ENCODE measurements around the gene ARPP19. TPM values are rescaled to one million over a fixed set of nuclear protein-coding genes. Genes with fewer than 3 reads are reported as not detected.

ARPP19 gene
- total and polyA plus RNA-seq, 2 experiments from 2014 or later, result 78.3 to 192 TPM

DNA sequence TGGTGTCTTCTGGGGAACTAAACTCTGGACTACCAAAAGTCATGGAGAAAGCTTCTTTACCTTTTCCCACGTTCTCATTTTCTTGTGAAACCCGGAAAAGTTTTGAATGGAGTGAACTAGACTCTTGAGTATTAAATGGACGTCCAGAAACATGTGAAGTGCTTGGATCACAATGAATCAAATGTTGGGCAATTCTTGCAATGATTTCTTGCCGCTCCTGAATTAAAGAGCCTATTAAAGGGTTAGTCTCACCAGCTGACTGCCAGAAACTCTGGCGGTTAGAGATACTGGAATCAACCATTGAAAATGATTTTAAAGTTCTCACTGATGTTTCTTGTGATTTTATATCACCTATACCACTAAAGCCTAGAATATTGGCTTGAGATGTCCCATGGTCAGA is 40.8 kb upstream of the ARPP19 start:
- TF ChIP-seq, protein P1, sequence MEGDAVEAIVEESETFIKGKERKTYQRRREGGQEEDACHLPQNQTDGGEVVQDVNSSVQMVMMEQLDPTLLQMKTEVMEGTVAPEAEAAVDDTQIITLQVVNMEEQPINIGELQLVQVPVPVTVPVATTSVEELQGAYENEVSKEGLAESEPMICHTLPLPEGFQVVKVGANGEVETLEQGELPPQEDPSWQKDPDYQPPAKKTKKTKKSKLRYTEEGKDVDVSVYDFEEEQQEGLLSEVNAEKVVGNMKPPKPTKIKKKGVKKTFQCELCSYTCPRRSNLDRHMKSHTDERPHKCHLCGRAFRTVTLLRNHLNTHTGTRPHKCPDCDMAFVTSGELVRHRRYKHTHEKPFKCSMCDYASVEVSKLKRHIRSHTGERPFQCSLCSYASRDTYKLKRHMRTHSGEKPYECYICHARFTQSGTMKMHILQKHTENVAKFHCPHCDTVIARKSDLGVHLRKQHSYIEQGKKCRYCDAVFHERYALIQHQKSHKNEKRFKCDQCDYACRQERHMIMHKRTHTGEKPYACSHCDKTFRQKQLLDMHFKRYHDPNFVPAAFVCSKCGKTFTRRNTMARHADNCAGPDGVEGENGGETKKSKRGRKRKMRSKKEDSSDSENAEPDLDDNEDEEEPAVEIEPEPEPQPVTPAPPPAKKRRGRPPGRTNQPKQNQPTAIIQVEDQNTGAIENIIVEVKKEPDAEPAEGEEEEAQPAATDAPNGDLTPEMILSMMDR (conservative IDR thresholded peaks at IDR 0.05; ENCODE audit: low read depth in 2 of 2), result no peak
- TF ChIP-seq, protein P2, sequence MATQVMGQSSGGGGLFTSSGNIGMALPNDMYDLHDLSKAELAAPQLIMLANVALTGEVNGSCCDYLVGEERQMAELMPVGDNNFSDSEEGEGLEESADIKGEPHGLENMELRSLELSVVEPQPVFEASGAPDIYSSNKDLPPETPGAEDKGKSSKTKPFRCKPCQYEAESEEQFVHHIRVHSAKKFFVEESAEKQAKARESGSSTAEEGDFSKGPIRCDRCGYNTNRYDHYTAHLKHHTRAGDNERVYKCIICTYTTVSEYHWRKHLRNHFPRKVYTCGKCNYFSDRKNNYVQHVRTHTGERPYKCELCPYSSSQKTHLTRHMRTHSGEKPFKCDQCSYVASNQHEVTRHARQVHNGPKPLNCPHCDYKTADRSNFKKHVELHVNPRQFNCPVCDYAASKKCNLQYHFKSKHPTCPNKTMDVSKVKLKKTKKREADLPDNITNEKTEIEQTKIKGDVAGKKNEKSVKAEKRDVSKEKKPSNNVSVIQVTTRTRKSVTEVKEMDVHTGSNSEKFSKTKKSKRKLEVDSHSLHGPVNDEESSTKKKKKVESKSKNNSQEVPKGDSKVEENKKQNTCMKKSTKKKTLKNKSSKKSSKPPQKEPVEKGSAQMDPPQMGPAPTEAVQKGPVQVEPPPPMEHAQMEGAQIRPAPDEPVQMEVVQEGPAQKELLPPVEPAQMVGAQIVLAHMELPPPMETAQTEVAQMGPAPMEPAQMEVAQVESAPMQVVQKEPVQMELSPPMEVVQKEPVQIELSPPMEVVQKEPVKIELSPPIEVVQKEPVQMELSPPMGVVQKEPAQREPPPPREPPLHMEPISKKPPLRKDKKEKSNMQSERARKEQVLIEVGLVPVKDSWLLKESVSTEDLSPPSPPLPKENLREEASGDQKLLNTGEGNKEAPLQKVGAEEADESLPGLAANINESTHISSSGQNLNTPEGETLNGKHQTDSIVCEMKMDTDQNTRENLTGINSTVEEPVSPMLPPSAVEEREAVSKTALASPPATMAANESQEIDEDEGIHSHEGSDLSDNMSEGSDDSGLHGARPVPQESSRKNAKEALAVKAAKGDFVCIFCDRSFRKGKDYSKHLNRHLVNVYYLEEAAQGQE (IDR thresholded peaks at IDR 0.05; ENCODE audit: unreplicated experiment), result no peak
- no peak for TF ChIP-seq POLR2AphosphoS5 (IDR thresholded peaks at IDR 0.05; ENCODE audit: low read depth)
- TF ChIP-seq ZNF114 (CRISPR knock-in tag; IDR thresholded peaks at IDR 0.05), result no peak
- no peak for TF ChIP-seq STAT1 (IDR thresholded peaks at IDR 0.05; ENCODE audit: unreplicated experiment)
- no peak for TF ChIP-seq NANOG (IDR thresholded peaks at IDR 0.05; ENCODE audit: borderline replicate concordance)
- TF ChIP-seq EZH2phosphoT487 (IDR thresholded peaks at IDR 0.05; ENCODE audit: unreplicated experiment), result no peak
- ATAC-seq (no peak), DNase-seq (ENCODE audit: low spot score) (no peak)
- Histone ChIP-seq H3K27ac (ENCODE audit: low read depth) (no peak overlapping the region), H3K79me2 (replicated peaks; ENCODE audit: insufficient read depth) (no peaks in the 10 kb centered on the region), H3K4me1 (ENCODE audit: insufficient read depth) (0 out of 2 replicates have a peak, but pooled peaks cover under 1% of the 10 kb centered on the region), H3K27me3 (ENCODE audit: insufficient read depth) (no peaks in the 10 kb centered on the region), H2AFZ (no peak overlapping the region), H3F3A (replicated peaks; ENCODE audit: low read depth) (no peaks in the 10 kb centered on the region), H3K4me2 (no peak overlapping the region), H3K4me3 (no peak overlapping the region), H3K36me3 (ENCODE audit: insufficient read depth) (no peaks in the 10 kb centered on the region), H3K9me2 (ENCODE audit: insufficient read depth) (no peaks in the 10 kb centered on the region), H4K20me1 (replicated peaks; ENCODE audit: insufficient read depth) (no peaks in the 10 kb centered on the region)
- no peaks in the 10 kb centered on the region for H3K9me3 Mint-ChIP-seq
- no peaks in the 10 kb centered on the region for H3K27me3 Mint-ChIP-seq (ENCODE audit: insufficient read depth, low read depth, poor library complexity)
- H3K4me1 Mint-ChIP-seq, result peaks cover 3% of the 10 kb centered on the region; the same call in 2 of the 3 replicates
- no peak overlapping the region for H3K4me3 Mint-ChIP-seq
- H3K27ac Mint-ChIP-seq, result no peak overlapping the region
- H3K36me3 Mint-ChIP-seq (ENCODE audit: low read depth), result no peaks in the 10 kb centered on the region

DNA sequence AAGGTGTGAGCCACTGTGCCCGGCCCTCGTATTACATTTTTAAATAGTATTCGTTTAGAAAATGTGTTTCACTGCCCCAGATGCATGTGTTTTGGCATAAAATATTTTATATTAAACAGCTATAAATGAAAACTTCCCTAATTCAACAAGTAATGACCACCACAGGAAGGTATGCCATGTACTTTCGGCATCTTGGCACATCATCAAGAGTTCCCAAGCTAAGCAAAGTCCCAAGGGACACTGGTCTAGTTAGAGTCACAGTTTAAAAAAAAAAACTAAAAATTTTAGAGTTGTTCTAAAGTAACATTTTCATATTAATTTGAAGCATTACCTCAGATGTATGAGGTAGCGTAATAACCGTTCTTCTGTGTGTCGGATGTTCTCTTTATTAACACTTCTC is 15.6 kb upstream of the ARPP19 start:
- Histone ChIP-seq H3K4me3 (no peak overlapping the region), H3F3A (replicated peaks; ENCODE audit: low read depth) (no peaks in the 10 kb centered on the region), H2AFZ (no peak overlapping the region), H3K27ac (ENCODE audit: low read depth) (no peak overlapping the region), H4K20me1 (replicated peaks; ENCODE audit: insufficient read depth) (no peaks in the 10 kb centered on the region), H3K4me1 (ENCODE audit: insufficient read depth) (no peaks in the 10 kb centered on the region), H3K79me2 (replicated peaks; ENCODE audit: insufficient read depth) (no peaks in the 10 kb centered on the region), H3K4me2 (no peak overlapping the region), H3K27me3 (ENCODE audit: insufficient read depth) (no peaks in the 10 kb centered on the region), H3K36me3 (ENCODE audit: insufficient read depth) (no peaks in the 10 kb centered on the region), H3K9me2 (ENCODE audit: insufficient read depth) (no peaks in the 10 kb centered on the region)
- Mint-ChIP-seq H3K27ac (no peak overlapping the region), H3K4me3 (no peak overlapping the region), H3K9me3 (no peaks in the 10 kb centered on the region), H3K36me3 (ENCODE audit: low read depth) (no peaks in the 10 kb centered on the region), H3K27me3 (ENCODE audit: insufficient read depth, low read depth, poor library complexity) (no peaks in the 10 kb centered on the region), H3K4me1 (peaks cover 5% of the 10 kb centered on the region; the same call in 2 of the 3 replicates)
- DNase-seq (ENCODE audit: low spot score), result no peak
- ATAC-seq, result no peak
- no peak for TF ChIP-seq NANOG (IDR thresholded peaks at IDR 0.05; ENCODE audit: borderline replicate concordance)
- TF ChIP-seq EZH2 (IDR thresholded peaks at IDR 0.05; ENCODE audit: low read depth, unreplicated experiment), result no peak
- no peak for TF ChIP-seq ZNF114 (CRISPR knock-in tag; IDR thresholded peaks at IDR 0.05)
- TF ChIP-seq, protein P1 (conservative IDR thresholded peaks at IDR 0.05; ENCODE audit: low read depth in 2 of 2), result no peak
- no peak for TF ChIP-seq ZNF331 (CRISPR knock-in tag; IDR thresholded peaks at IDR 0.05; ENCODE audit: low read depth)
- TF ChIP-seq, protein P3, sequence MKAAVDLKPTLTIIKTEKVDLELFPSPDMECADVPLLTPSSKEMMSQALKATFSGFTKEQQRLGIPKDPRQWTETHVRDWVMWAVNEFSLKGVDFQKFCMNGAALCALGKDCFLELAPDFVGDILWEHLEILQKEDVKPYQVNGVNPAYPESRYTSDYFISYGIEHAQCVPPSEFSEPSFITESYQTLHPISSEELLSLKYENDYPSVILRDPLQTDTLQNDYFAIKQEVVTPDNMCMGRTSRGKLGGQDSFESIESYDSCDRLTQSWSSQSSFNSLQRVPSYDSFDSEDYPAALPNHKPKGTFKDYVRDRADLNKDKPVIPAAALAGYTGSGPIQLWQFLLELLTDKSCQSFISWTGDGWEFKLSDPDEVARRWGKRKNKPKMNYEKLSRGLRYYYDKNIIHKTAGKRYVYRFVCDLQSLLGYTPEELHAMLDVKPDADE (IDR thresholded peaks at IDR 0.05), result no peak
- TF ChIP-seq STAT1 (IDR thresholded peaks at IDR 0.05; ENCODE audit: unreplicated experiment), result no peak
- TF ChIP-seq CREB1 (CRISPR knock-in tag; IDR thresholded peaks at IDR 0.05; ENCODE audit: low read depth), result no peak

Measured in GM23338 (cell line).